ENCODE measurements around the gene ZNHIT3.
"Not testable (repeated sequence)": the region's sequence is repeated elsewhere in the genome, so short reads cannot be mapped to it uniquely, and the experiment has no call there.

The ZNHIT3 gene
- 31.2 to 40.5 reads per million in 2 donors for total RNA-seq

- DNase-seq: peak; percentile 72 to 97 (median 85)
Observed at GRCh38 chr17:36486204-36487194, at the start of gene ZNHIT3. TSS of gene ZNHIT3 (plus strand) at chr17:36486681. CDS start at chr17:36486700, 19 bp downstream.

GRCh38 chr17:36441792-36442191 is 44.7 kb upstream of the ZNHIT3 start:
- not testable (repeated sequence) for DNase-seq

- DNase-seq: no peak
Observed at GRCh38 chr17:36443777-36444176, 42.7 kb upstream of the ZNHIT3 start.

GRCh38 chr17:36449997-36450396 is 36.5 kb upstream of the ZNHIT3 start:
- DNase-seq: not testable (repeated sequence)

GRCh38 chr17:36452888-36453287 is 33.6 kb upstream of the ZNHIT3 start:
- not testable (repeated sequence) for DNase-seq

GRCh38 chr17:36457701-36458100 is 28.8 kb upstream of the ZNHIT3 start:
- DNase-seq: not testable (repeated sequence)

GRCh38 chr17:36459045-36459444 is 27.4 kb upstream of the ZNHIT3 start:
- DNase-seq: no peak

GRCh38 chr17:36459601-36460000 is 26.9 kb upstream of the ZNHIT3 start:
- no peak for DNase-seq

- no peak for DNase-seq
Observed at GRCh38 chr17:36460265-36460937, 26.1 kb upstream of the ZNHIT3 start.

GRCh38 chr17:36461330-36462110 is 25.0 kb upstream of the ZNHIT3 start:
- DNase-seq: no peak

GRCh38 chr17:36463916-36464764 is 22.3 kb upstream of the ZNHIT3 start:
- peak in 2 of 5 experiments; percentile 28 to 70 for DNase-seq

GRCh38 chr17:36464765-36465088 is 21.8 kb upstream of the ZNHIT3 start:
- no peak for DNase-seq

- DNase-seq: no peak
Observed at GRCh38 chr17:36468903-36469635, 17.4 kb upstream of the ZNHIT3 start.

GRCh38 chr17:36469733-36470132 is 16.7 kb upstream of the ZNHIT3 start:
- no peak for DNase-seq

- DNase-seq: no peak
Observed at GRCh38 chr17:36470499-36470898, 16.0 kb upstream of the ZNHIT3 start.

- DNase-seq: no peak
Observed at GRCh38 chr17:36474571-36474970, 11.9 kb upstream of the ZNHIT3 start.

GRCh38 chr17:36475346-36475970 is 11.0 kb upstream of the ZNHIT3 start:
- DNase-seq: no peak

- DNase-seq: no peak
Observed at GRCh38 chr17:36481829-36482228, 4.7 kb upstream of the ZNHIT3 start.

GRCh38 chr17:36482611-36483504 is 3.6 kb upstream of the ZNHIT3 start:
- peak; percentile 55 to 74 (median 68) for DNase-seq

- not testable (repeated sequence) for DNase-seq
Observed at GRCh38 chr17:36484021-36484420, 2.5 kb upstream of the ZNHIT3 start.

Data from T-helper 2 cell (primary cell).